H1 (cell line): ENCODE data around the gene P2RY14. TPM values are rescaled to one million over a fixed set of nuclear protein-coding genes. Genes with fewer than 3 reads are reported as not detected.

Source experiments
- CTCF ChIA-PET: fragments of 300-600 bp; sonication (Branson Sonifier 250); formaldehyde crosslinking; loops from one replicate; lab custom pipeline; 2021; ENCODE audit not compliant: partially characterized antibody; lab: Charles Lee
- POLR2A ChIA-PET: fragments of 300-600 bp; sonication (Branson Sonifier 250); formaldehyde crosslinking; loops from one replicate; lab custom pipeline; 2021; ENCODE audit warnings: inconsistent platforms; ENCODE audit not compliant: partially characterized antibody; lab: Charles Lee
- DNase-seq, 2 experiments: peaks; one replicate each; pipeline versions ENCODE4 v3.0.0 to v3.0.0-alpha.2; 2010 to 2022; ENCODE audit warnings: low spot score in 2 of 2, low read depth in 1 of 2, mixed read lengths in 1 of 2
- FAIRE-seq: peaks from 2 replicates; lab custom pipeline; 2011; peaks lifted over from hg19 to GRCh38; lab: Jason Lieb, UNC
- H2AFZ ChIP-seq: 2 replicates; pipeline ENCODE4 v1.8.1; 2012; ENCODE audit warnings: low read length, inconsistent platforms
- H2AK5ac ChIP-seq: 2 replicates; pipeline ENCODE4 v1.6.1; 2013; ENCODE audit warnings: low read depth, low read length
- H2BK120ac ChIP-seq: replicated peaks from 2 replicates; pipeline ENCODE3; 2013; ENCODE audit warnings: low read depth, low read length, inconsistent platforms
- H2BK12ac ChIP-seq: 2 replicates; pipeline ENCODE4 v1.6.1; 2013; ENCODE audit warnings: low read depth, low read length
- H2BK15ac ChIP-seq: 2 replicates; pipeline ENCODE4 v1.6.1; 2013; ENCODE audit warnings: low read length
- H2BK20ac ChIP-seq: 2 replicates; pipeline ENCODE4 v1.6.1; 2013; ENCODE audit warnings: low read length
- H2BK5ac ChIP-seq: 2 replicates; pipeline ENCODE4 v1.6.1; 2013; ENCODE audit warnings: low read depth, low read length
- H3K14ac ChIP-seq: 2 replicates; pipeline ENCODE4 v1.6.1; 2013; ENCODE audit warnings: inconsistent platforms; ENCODE audit not compliant: insufficient read length
- H3K18ac ChIP-seq: 2 replicates; pipeline ENCODE4 v1.6.1; 2013; ENCODE audit warnings: low read length; ENCODE audit errors: extremely low read depth
- H3K23ac ChIP-seq: 2 replicates; pipeline ENCODE4 v1.6.1; 2013; ENCODE audit warnings: inconsistent platforms; ENCODE audit not compliant: insufficient read length
- H3K23me2 ChIP-seq: 2 replicates; pipeline ENCODE4 v1.6.1; 2013; ENCODE audit warnings: low read depth, low read length
- H3K27ac ChIP-seq: 2 replicates; pipeline ENCODE4 v1.6.1; 2011; ENCODE audit warnings: low read depth, low read length, inconsistent platforms
- H3K27me3 ChIP-seq, 4 experiments: replicated peaks in 1 of 4; 1 replicate in 1 of 4; 2 replicates in 3 of 4; pipeline versions ENCODE4 v1.6.1 to v1.8.1; 2011 to 2013; ENCODE audit warnings: low read length in 3 of 4, mild to moderate bottlenecking in 3 of 4, inconsistent platforms in 2 of 4, mixed read lengths in 2 of 4, moderate library complexity in 1 of 4; ENCODE audit not compliant: control insufficient read depth in 3 of 4, insufficient read depth in 3 of 4; ENCODE audit errors: extremely low read depth in 1 of 4
- H3K36me3 ChIP-seq, 4 experiments: 2 replicates each; pipeline versions ENCODE4 v1.6.1 to v1.8.1; 2011 to 2013; ENCODE audit warnings: mild to moderate bottlenecking in 4 of 4, low read length in 3 of 4, moderate library complexity in 2 of 4, control low read depth in 1 of 4, inconsistent platforms in 1 of 4; ENCODE audit not compliant: insufficient read depth in 4 of 4, control insufficient read depth in 2 of 4
- H3K4ac ChIP-seq: replicated peaks from 2 replicates; pipeline ENCODE3; 2013; ENCODE audit warnings: low read length, low read depth, mixed read lengths, inconsistent platforms; ENCODE audit not compliant: insufficient read length
- H3K4me1 ChIP-seq, 4 experiments: replicated peaks in 1 of 4; 1 replicate in 1 of 4; 2 replicates in 3 of 4; pipeline versions ENCODE4 v1.6.1 to v1.8.1; 2011 to 2013; ENCODE audit warnings: low read length in 3 of 4, inconsistent platforms in 2 of 4, mixed read lengths in 1 of 4; ENCODE audit not compliant: insufficient read depth in 4 of 4, control insufficient read depth in 3 of 4
- H3K4me2 ChIP-seq, 2 experiments: 2 replicates each; pipeline versions ENCODE4 v1.6.1 to v1.8.1; 2011 to 2013; ENCODE audit warnings: low read depth in 2 of 2, low read length in 2 of 2, control low read depth in 1 of 2, inconsistent platforms in 1 of 2, mild to moderate bottlenecking in 1 of 2; ENCODE audit not compliant: insufficient read depth in 1 of 2
- H3K4me3 ChIP-seq, 4 experiments: fragments of 200-600, 300-600 bp in 1 of 4; sonication (generic), shearing (Covaris generic), sonication (Bioruptor Twin) in 1 of 4; 2 replicates each; pipeline versions ENCODE4 v1.5.1 to v1.8.1; 2011 to 2016; ENCODE audit warnings: low read length in 4 of 4, low read depth in 3 of 4, control low read depth in 2 of 4, inconsistent platforms in 2 of 4, mild to moderate bottlenecking in 2 of 4, mixed read lengths in 1 of 4, moderate library complexity in 1 of 4; ENCODE audit not compliant: insufficient read depth in 2 of 4; ENCODE audit errors: extremely low read depth in 1 of 4
- H3K56ac ChIP-seq: replicated peaks from 2 replicates; pipeline ENCODE3; 2013; ENCODE audit warnings: low read depth, mild to moderate bottlenecking, mixed read lengths, low read length, inconsistent platforms; ENCODE audit not compliant: insufficient read length
- H3K79me1 ChIP-seq: 2 replicates; pipeline ENCODE4 v1.6.1; 2013; ENCODE audit warnings: low read depth, low read length, control low read depth
- H3K79me2 ChIP-seq, 2 experiments: 2 replicates each; pipeline versions ENCODE4 v1.6.1 to v1.8.1; 2012 to 2013; ENCODE audit warnings: low read length in 2 of 2, mild to moderate bottlenecking in 2 of 2, inconsistent platforms in 1 of 2; ENCODE audit not compliant: insufficient read depth in 2 of 2, control insufficient read depth in 1 of 2
- H3K9ac ChIP-seq, 4 experiments: replicated peaks in 1 of 4; 1 replicate in 1 of 4; 2 replicates in 3 of 4; pipeline versions ENCODE4 v1.6.1 to v1.8.1; 2011 to 2013; ENCODE audit warnings: low read depth in 3 of 4, low read length in 3 of 4, control low read depth in 2 of 4, mild to moderate bottlenecking in 2 of 4, moderate library complexity in 2 of 4, inconsistent platforms in 1 of 4; ENCODE audit errors: extremely low read depth in 1 of 4
- H3K9me3 ChIP-seq, 2 experiments: 2 replicates each; pipeline versions ENCODE4 v1.6.1 to v1.8.1; 2012 to 2013; ENCODE audit warnings: mild to moderate bottlenecking in 2 of 2, moderate library complexity in 2 of 2, control low read depth in 1 of 2, inconsistent platforms in 1 of 2, low read depth in 1 of 2, low read length in 1 of 2, mixed read lengths in 1 of 2; ENCODE audit not compliant: insufficient read depth in 2 of 2
- H4K20me1 ChIP-seq, 2 experiments: replicated peaks in 1 of 2; 2 replicates each; pipeline versions ENCODE3 to v1.8.1; 2011 to 2013; ENCODE audit warnings: inconsistent platforms in 2 of 2, low read length in 2 of 2, mild to moderate bottlenecking in 1 of 2; ENCODE audit not compliant: insufficient read depth in 2 of 2, control insufficient read depth in 1 of 2
- H4K5ac ChIP-seq: 2 replicates; pipeline ENCODE4 v1.6.1; 2013; ENCODE audit warnings: low read length, low read depth, mixed read lengths, inconsistent platforms; ENCODE audit not compliant: insufficient read length
- H4K8ac ChIP-seq: 2 replicates; pipeline ENCODE4 v1.8.0; 2013; ENCODE audit warnings: mild to moderate bottlenecking, moderate library complexity, low read length, inconsistent platforms; ENCODE audit not compliant: insufficient read depth; ENCODE audit errors: extremely low read depth
- H4K91ac ChIP-seq: replicated peaks from 2 replicates; pipeline ENCODE3; 2013; ENCODE audit warnings: low read length, mixed read lengths, inconsistent platforms; ENCODE audit not compliant: insufficient read length
- ASH2L ChIP-seq: fragments of 200-600, 300-600 bp; sonication (generic); IDR thresholded peaks from one replicate; pipeline ENCODE4 v1.7.1; 2017; ENCODE audit warnings: low read length
- BACH1 ChIP-seq: IDR thresholded peaks from 2 replicates; pipeline ENCODE4 v1.6.1; 2012; ENCODE audit warnings: low read length, improper control_type of control experiment
- BRCA1 ChIP-seq: IDR thresholded peaks from 2 replicates; pipeline ENCODE4 v1.6.1; 2012; ENCODE audit warnings: low read depth, low read length, improper control_type of control experiment
- CBX5 ChIP-seq: fragments of 300-800, 300-1000 bp; sonication (generic); IDR thresholded peaks from 2 replicates; pipeline ENCODE4 v1.7.1; 2016; ENCODE audit warnings: antibody characterized with exemption, low read length, low read depth
- CHD1 ChIP-seq: IDR thresholded peaks from 2 replicates; pipeline ENCODE4 v1.6.1; 2012; ENCODE audit warnings: low read depth, low read length, improper control_type of control experiment
- GABPA ChIP-seq: IDR thresholded peaks from 2 replicates; pipeline ENCODE4 v1.6.1; 2011; ENCODE audit warnings: mild to moderate bottlenecking, low read length, moderate library complexity, borderline replicate concordance; ENCODE audit not compliant: insufficient read depth
- JUN ChIP-seq: IDR thresholded peaks from 2 replicates; pipeline ENCODE4 v1.6.1; 2011; ENCODE audit warnings: low read depth, mild to moderate bottlenecking, improper control_type of control experiment, low read length
- POU5F1 ChIP-seq: IDR thresholded peaks from 2 replicates; pipeline ENCODE4 v1.6.1; 2011; ENCODE audit warnings: low read depth, mild to moderate bottlenecking, low read length, moderate library complexity
- RXRA ChIP-seq: IDR thresholded peaks from 2 replicates; pipeline ENCODE4 v1.6.1; 2011; ENCODE audit warnings: low read depth, mild to moderate bottlenecking, low read length, moderate library complexity; ENCODE audit not compliant: insufficient read depth
- SRF ChIP-seq: IDR thresholded peaks from 2 replicates; pipeline ENCODE4 v1.6.1; 2011; ENCODE audit warnings: mild to moderate bottlenecking, low read depth, low read length, moderate library complexity
- WGBS, 2 experiments: shearing (Covaris generic) in 1 of 2; methylation state at CpG; one replicate each; pipeline versions ENCODE4 v1.1.6 to v1.1.7; 2013 to 2015; ENCODE audit warnings: low lambda C conversion rate in 2 of 2, mixed read lengths in 2 of 2, inconsistent platforms in 1 of 2, low coverage in 1 of 2, missing lambda C conversion rate in 1 of 2; ENCODE audit not compliant: insufficient replicate concordance in 2 of 2, insufficient coverage in 1 of 2, insufficient read length in 1 of 2; ENCODE audit errors: extremely low coverage in 1 of 2, missing lambda C conversion rate in 1 of 2; 5-methylcytosine and 5-hydroxymethylcytosine counted together
- polyA plus RNA-seq, 7 experiments: library from polyadenylated mRNA; depleted of rRNA in 3 of 7; stranded (reverse) in 5 of 7; unstranded in 2 of 7; fragments of >200 nt in 5 of 7; fragments of 200-250 nt in 2 of 7; gene quantifications; 1 replicate in 5 of 7; 2 replicates in 1 of 7; 4 replicates in 1 of 7; pipeline versions ENCODE4 v1.2.1 to v1.2.3, GENCODE V29; 2011 to 2013; ENCODE audit warnings: missing spikeins in 2 of 7, mixed read lengths in 2 of 7
- total RNA-seq: library from RNA; stranded (reverse); fragmentation: NEBNext Ultra II Directional; extraction: Animal tissue kit (Norgen Biotek cat#: 25700); gene quantifications from 2 replicates; pipeline ENCODE4 v1.2.1, GENCODE V29; 2021
- TF ChIP-seq, protein P1 (sequence below): IDR thresholded peaks from 2 replicates; pipeline ENCODE4 v1.6.1; 2011; ENCODE audit warnings: low read length, improper control_type of control experiment
- TF ChIP-seq, protein P2 (sequence below): IDR thresholded peaks from 2 replicates; pipeline ENCODE4 v1.6.1; 2012; ENCODE audit warnings: inconsistent platforms
- TF ChIP-seq, protein P3 (sequence below): IDR thresholded peaks from 2 replicates; pipeline ENCODE4 v1.6.1; 2012; ENCODE audit warnings: inconsistent platforms

Gene P2RY14
- total and polyA plus RNA-seq, 2 of the 8 experiments (the other 6 are each of a cell fraction or from before 2014, with no cell fraction given) = not detected

DNA sequence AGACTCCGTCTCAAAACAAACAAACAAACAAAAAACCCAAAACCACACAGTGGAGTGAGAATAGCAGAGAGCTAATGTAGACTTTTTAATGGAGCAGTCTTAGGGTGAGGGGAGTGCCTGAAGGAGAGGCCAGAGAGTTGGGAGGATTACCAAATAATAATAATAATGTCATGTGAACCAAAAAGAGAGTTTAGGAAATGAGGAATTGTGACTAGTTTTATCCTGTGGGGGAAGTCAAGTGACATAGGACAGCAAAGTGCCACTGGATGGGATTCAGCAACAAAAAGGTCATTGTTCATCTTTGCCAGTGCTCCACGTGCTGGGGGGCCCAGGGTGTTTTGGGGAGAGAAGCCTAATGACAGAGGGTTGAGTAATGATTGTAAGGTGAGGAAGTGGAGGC, 25.4 kb upstream of the P2RY14 start:
- no peak overlapping the region for H2BK12ac ChIP-seq
- H3K23me2 ChIP-seq = no peaks in the 10 kb centered on the region
- no peak overlapping the region for H3K14ac ChIP-seq
- H4K5ac ChIP-seq = no peak overlapping the region
- ChIA-PET CTCF (interaction anchor here (0.6 to 2.6 kb wide), 9 partner anchors 11 to 387 kb away, joined by 3 to 14 read pairs (median 6); no protein-coding TSS in a partner anchor), POLR2A (interaction anchor here (0.5 to 1.4 kb wide), 2 partner anchors 11 to 226 kb away, joined by 3 read pairs; no protein-coding TSS in a partner anchor)
- no peak overlapping the region for H2BK15ac ChIP-seq
- no peak overlapping the region for H2AFZ ChIP-seq
- H3K27me3 ChIP-seq = 0 out of 7 replicates have a peak, but pooled peaks cover 0 to 3% (median 0%) of the 10 kb centered on the region in 4 experiments
- H3K9ac ChIP-seq = no peak overlapping the region
- H3K18ac ChIP-seq = no peak overlapping the region
- H3K79me1 ChIP-seq = no peaks in the 10 kb centered on the region
- H3K27ac ChIP-seq = no peak overlapping the region
- no peak overlapping the region for H3K23ac ChIP-seq
- 72% methylated on average over 2 of the region's 2 CpGs; no CpG with 5 or more reads in 1 of the 2 experiments for WGBS, 2 experiments
- DNase-seq (no peak), FAIRE-seq (no peak)
- no peak overlapping the region for H2BK120ac ChIP-seq
- H4K91ac ChIP-seq = no peak overlapping the region
- peaks cover 0 to 2% of the 10 kb centered on the region in 2 experiments for H4K20me1 ChIP-seq
- H3K4me3 ChIP-seq = no peak overlapping the region
- no peak overlapping the region for H4K8ac ChIP-seq
- no peak overlapping the region for H3K4me2 ChIP-seq
- H2BK20ac ChIP-seq = no peak overlapping the region
- H3K79me2 ChIP-seq = no peaks in the 10 kb centered on the region
- H2AK5ac ChIP-seq = no peak overlapping the region
- peaks cover 7 to 26% (median 18%) of the 10 kb centered on the region in 4 experiments for H3K4me1 ChIP-seq
- no peaks in the 10 kb centered on the region for H3K9me3 ChIP-seq
- H3K4ac ChIP-seq = no peak overlapping the region
- H3K56ac ChIP-seq = no peak overlapping the region
- no peaks in the 10 kb centered on the region for H3K36me3 ChIP-seq
- H2BK5ac ChIP-seq = no peak overlapping the region
- TF ChIP-seq, protein P1, sequence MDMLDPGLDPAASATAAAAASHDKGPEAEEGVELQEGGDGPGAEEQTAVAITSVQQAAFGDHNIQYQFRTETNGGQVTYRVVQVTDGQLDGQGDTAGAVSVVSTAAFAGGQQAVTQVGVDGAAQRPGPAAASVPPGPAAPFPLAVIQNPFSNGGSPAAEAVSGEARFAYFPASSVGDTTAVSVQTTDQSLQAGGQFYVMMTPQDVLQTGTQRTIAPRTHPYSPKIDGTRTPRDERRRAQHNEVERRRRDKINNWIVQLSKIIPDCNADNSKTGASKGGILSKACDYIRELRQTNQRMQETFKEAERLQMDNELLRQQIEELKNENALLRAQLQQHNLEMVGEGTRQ = no peak
- TF ChIP-seq, protein P2, sequence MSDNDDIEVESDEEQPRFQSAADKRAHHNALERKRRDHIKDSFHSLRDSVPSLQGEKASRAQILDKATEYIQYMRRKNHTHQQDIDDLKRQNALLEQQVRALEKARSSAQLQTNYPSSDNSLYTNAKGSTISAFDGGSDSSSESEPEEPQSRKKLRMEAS = no peak
- TF ChIP-seq RXRA (no peak), CBX5 (no peak), POU5F1 (no peak), SRF (no peak), CHD1 (no peak), GABPA (no peak), BRCA1 (no peak), ASH2L (no peak), BACH1 (no peak), JUN (no peak)
- TF ChIP-seq, protein P3, sequence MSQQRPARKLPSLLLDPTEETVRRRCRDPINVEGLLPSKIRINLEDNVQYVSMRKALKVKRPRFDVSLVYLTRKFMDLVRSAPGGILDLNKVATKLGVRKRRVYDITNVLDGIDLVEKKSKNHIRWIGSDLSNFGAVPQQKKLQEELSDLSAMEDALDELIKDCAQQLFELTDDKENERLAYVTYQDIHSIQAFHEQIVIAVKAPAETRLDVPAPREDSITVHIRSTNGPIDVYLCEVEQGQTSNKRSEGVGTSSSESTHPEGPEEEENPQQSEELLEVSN = no peak
